Ectodermal cell (in vitro differentiated cells): ENCODE measurements around the gene ERRFI1.

Experiments used
- H3K27ac ChIP-seq: 2 replicates; pipeline ENCODE4 v1.7.0; 2013; ENCODE audit warnings: mild to moderate bottlenecking, low read depth, low read length; ENCODE audit not compliant: insufficient read depth, poor library complexity, severe bottlenecking
- H3K27me3 ChIP-seq: 2 replicates; pipeline ENCODE4 v1.7.0; 2013; ENCODE audit warnings: mild to moderate bottlenecking, low read length; ENCODE audit not compliant: insufficient read depth, control insufficient read depth, poor library complexity, severe bottlenecking
- H3K36me3 ChIP-seq: one replicate; pipeline ENCODE4 v1.7.0; 2013; ENCODE audit warnings: low read length; ENCODE audit not compliant: control insufficient read depth, insufficient read depth
- H3K4me1 ChIP-seq: one replicate; pipeline ENCODE4 v1.7.0; 2013; ENCODE audit warnings: low read length; ENCODE audit not compliant: control insufficient read depth, insufficient read depth
- H3K4me3 ChIP-seq: 2 replicates; pipeline ENCODE4 v1.7.0; 2013; ENCODE audit warnings: low read depth, low read length, control low read depth; ENCODE audit not compliant: insufficient read depth
- H3K9me3 ChIP-seq: 2 replicates; pipeline ENCODE4 v1.7.0; 2013; ENCODE audit warnings: mild to moderate bottlenecking, low read length, moderate library complexity; ENCODE audit not compliant: control insufficient read depth
- WGBS, 2 experiments: methylation state at CpG; one replicate each; pipeline ENCODE4 v1.1.7; 2013; ENCODE audit warnings: missing lambda C conversion rate in 2 of 2; 5-methylcytosine and 5-hydroxymethylcytosine counted together

The ERRFI1 gene

DNA sequence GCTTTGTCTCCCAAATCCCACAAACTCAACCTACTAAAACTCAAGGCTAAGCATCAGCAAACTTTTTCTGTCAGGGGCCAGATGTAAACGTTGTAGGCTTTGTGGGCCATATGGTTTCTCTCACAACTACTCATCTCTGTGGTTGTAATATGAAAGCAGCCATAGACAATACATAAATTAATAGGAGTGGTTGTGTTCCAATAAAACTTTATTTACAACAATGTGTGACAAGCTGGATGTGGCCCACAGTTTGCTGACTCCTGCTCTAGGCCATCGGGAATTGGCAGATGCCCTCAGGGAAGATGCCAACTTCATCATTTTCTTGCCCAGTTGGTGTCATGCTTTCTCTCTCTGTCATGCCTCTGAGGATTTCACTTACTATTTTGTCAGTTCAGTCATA lies 17.5 kb upstream of the ERRFI1 start:
- 92 to 96% methylated on average over 1 to 2 of the region's 2 CpGs for WGBS, 2 experiments
- Histone ChIP-seq H3K27me3 (no peaks in the 10 kb centered on the region), H3K36me3 (no peaks in the 10 kb centered on the region)

DNA sequence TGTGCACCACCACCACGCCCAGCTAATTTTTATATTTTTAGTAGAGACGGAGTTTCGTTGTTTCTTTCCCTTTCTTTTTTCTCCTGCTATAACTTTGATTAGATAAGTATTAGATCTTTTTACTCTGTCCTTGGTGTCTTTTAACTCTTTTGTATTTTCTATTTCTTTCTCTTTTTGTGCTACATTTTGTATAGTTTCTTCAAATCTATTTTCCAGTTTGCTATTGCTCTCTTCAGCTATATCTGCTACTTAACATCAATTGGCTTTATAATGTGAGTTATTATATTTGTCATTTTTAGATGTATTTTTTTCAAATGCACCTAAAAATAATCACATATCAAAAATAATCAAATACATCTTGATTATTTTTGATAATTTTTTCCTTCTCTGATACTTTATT lies 16.0 kb upstream of the ERRFI1 start:
- WGBS, 2 experiments: 88 to 89% methylated on average over 1 of the region's 3 CpGs
- Histone ChIP-seq H3K4me3 (no peak overlapping the region), H3K36me3 (no peaks in the 10 kb centered on the region)

More for the DNA sequence above, 17.5 kb upstream of the ERRFI1 start:
- Histone ChIP-seq H3K9me3 (no peaks in the 10 kb centered on the region), H3K4me1 (no peaks in the 10 kb centered on the region), H3K27ac (no peak overlapping the region), H3K4me3 (no peak overlapping the region)

DNA sequence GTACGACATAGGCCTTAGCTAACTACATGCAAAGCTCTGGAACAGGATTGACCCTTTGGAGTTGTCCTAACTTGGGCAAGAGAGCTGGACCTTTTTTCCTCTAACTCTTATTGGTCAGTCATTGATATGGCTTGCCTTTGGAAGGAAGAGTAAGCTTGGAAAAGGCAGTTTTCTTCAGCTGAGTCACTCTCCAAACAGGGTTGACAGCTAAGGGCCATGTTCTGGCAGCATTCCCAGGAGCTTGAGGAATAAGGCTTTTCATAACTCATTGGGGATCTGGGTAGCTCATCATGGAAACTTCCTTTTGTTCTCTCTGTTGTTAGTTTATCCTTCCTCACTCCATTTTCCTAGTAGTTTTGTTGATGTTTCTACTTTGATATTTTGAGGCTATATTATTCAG lies 14.5 kb upstream of the ERRFI1 start:
- 89% methylated on average over 1 of the region's 1 CpG for WGBS, 2 experiments
- Histone ChIP-seq H3K9me3 (no peaks in the 10 kb centered on the region), H3K27ac (no peak overlapping the region), H3K4me1 (no peaks in the 10 kb centered on the region), H3K36me3 (no peaks in the 10 kb centered on the region), H3K27me3 (no peaks in the 10 kb centered on the region), H3K4me3 (no peak overlapping the region)

More for the DNA sequence above, 16.0 kb upstream of the ERRFI1 start:
- Histone ChIP-seq H3K9me3 (no peaks in the 10 kb centered on the region), H3K27me3 (no peaks in the 10 kb centered on the region), H3K27ac (no peak overlapping the region), H3K4me1 (no peaks in the 10 kb centered on the region)

DNA sequence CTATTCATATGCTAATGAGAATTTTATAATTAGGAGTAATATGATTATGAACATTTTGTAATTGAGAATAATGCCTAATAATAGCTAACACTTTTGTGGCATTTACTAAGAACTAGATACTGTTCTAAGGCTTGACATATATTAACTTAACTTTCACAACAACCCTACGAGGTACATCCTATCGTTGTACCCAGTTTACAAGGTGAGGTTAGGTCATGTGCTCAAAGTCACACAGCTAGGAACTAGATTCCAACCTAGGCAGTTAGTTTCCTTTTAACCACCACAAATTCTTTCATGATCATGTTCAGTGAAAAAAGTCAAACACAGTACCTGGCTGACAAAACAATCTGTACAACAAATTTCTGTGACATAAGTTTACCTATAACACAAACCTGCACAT lies 13.0 kb upstream of the ERRFI1 start:
- 96 to 100% methylated on average over 2 of the region's 2 CpGs for WGBS, 2 experiments
- Histone ChIP-seq H3K27ac (no peak overlapping the region), H3K9me3 (no peaks in the 10 kb centered on the region), H3K36me3 (no peaks in the 10 kb centered on the region), H3K4me1 (no peaks in the 10 kb centered on the region), H3K27me3 (no peaks in the 10 kb centered on the region), H3K4me3 (no peak overlapping the region)

DNA sequence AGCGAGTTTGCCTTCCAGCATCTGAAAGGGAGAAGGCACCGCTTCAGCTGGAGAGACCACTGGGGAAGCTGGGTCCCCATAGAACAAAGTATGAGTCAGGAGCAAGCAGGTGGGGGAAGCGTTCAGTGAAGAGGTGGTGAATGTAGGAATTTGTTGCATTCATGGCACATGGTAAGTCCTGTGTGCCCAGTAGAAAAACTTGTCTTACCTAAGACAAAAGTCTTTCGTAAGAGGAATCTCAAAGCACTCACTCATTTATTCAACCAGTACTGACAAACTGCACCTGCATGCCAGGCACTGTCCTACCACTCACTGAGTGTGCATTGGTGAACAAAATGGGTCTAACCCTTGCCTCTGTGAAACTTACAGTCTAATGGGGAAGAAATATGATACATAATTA lies 9.2 kb upstream of the ERRFI1 start:
- Histone ChIP-seq H3K4me3 (no peak overlapping the region), H3K9me3 (no peaks in the 10 kb centered on the region), H3K4me1 (no peaks in the 10 kb centered on the region), H3K36me3 (no peaks in the 10 kb centered on the region), H3K27me3 (no peaks in the 10 kb centered on the region), H3K27ac (no peak overlapping the region)
- WGBS, 2 experiments: 91 to 94% methylated on average over 4 of the region's 4 CpGs

DNA sequence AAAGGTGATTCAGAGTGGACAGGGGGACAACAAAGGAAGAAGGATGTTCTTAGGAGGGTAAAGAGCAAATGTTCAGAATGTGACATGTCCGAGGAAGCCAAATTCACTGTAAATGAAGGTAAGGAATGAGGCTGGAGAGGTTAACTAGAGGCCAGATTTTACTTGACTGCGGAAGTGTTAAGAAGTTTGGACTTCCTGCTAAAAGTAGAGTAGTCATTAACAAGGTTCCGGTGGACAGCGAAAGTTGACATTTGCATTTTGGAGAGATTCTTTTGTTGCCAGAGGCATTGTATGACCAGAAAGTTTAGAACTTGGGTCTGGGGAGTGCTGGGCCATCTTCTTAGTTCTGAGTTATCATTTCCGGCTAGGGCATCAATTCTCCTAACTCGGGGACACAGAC lies 7.2 kb upstream of the ERRFI1 start:
- H3K4me3 ChIP-seq: no peak overlapping the region
- H3K27ac ChIP-seq: no peak overlapping the region
- peaks cover 2% of the 10 kb centered on the region for H3K4me1 ChIP-seq
- no peaks in the 10 kb centered on the region for H3K9me3 ChIP-seq
- H3K27me3 ChIP-seq: no peaks in the 10 kb centered on the region
- 94 to 95% methylated on average over 5 to 6 of the region's 6 CpGs for WGBS, 2 experiments
- H3K36me3 ChIP-seq: no peaks in the 10 kb centered on the region

DNA sequence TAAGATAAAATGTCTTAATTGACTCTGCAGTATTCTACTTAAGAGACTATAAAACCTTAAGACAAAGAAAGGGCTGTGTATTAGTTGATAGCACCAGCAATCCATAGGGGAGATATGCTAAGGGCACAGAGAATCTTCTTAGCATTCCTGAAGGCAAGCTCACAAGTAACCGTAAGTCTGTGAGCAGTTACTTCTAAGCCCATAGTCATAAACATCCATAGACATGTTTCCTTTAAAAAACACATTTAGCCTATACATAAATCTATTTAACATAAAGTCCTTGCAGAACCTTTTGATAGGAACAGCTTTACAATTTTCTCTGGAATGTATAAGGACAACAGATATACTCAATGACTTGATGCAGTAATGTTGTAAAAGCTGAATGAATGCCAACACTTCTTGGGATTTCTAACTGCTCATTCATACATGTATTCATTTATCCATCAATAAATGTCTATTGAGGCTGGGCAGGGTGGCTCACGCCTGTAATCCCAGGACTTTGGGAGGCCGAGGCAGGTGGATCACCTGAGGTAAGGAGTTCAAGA lies 6.3 kb upstream of the ERRFI1 start:
- H3K36me3 ChIP-seq: no peaks in the 10 kb centered on the region
- no peak overlapping the region for H3K27ac ChIP-seq
- no peak overlapping the region for H3K4me3 ChIP-seq
- WGBS, 2 experiments: 92 to 93% methylated on average over 3 of the region's 3 CpGs
- peaks cover 9% of the 10 kb centered on the region for H3K4me1 ChIP-seq
- no peaks in the 10 kb centered on the region for H3K9me3 ChIP-seq
- H3K27me3 ChIP-seq: peaks cover under 1% of the 10 kb centered on the region

DNA sequence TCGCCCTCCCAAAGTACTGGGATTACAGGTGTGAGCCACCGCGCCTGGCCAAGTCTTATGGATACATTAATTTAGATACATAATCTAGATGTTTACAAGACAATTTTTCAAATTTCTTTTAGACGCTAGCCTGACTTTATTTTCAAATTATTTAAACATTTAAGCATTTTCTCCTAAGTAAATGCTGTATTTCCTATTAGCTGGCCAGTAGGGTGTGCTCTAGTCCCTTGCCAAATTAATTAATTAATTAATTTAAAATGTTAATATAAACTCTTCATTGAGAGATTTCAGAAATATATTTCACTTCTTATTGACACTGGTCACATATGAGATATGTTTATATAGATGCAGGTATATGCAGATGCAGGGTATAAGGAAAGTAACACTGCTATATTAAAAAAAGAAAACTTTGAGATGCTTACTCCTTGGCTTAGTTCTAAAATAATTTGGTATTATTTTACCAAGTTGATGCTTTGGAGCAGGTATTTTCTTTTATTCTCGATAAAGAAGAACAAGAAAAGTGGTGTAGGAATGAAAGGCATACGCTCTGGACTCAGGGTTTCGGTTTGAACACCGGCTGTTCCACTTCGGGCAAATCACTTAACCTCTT lies 5.2 kb upstream of the ERRFI1 start:
- peaks cover 11% of the 10 kb centered on the region for H3K27me3 ChIP-seq
- 82 to 90% methylated on average over 8 to 9 of the region's 9 CpGs for WGBS, 2 experiments

DNA sequence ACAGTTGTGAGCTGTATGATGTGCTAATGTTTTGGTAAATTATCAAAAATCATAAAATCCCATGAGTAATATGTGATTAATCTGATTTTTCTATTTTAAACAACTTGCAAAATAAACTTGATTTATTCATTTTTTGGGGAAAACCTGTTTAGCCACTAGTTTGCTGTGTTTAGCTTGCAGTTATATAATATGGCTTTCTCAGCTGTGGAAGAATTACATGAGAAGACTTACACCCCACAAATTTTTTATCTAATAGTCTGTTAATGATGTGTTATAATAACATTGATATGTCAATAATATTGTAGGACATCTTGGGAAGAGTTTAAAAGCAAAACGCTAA lies 2.4 kb upstream of the ERRFI1 start:
- peaks cover 24% of the 10 kb centered on the region for H3K4me1 ChIP-seq
- WGBS, 2 experiments: 88 to 100% methylated on average over 1 of the region's 1 CpG
- no peak overlapping the region for H3K27ac ChIP-seq
- peaks cover 20% of the 10 kb centered on the region for H3K27me3 ChIP-seq
- no peaks in the 10 kb centered on the region for H3K9me3 ChIP-seq
- no peaks in the 10 kb centered on the region for H3K36me3 ChIP-seq
- no peak overlapping the region for H3K4me3 ChIP-seq

More for the DNA sequence above, 5.2 kb upstream of the ERRFI1 start:
- no peaks in the 10 kb centered on the region for H3K9me3 ChIP-seq
- H3K4me3 ChIP-seq: no peak overlapping the region
- H3K27ac ChIP-seq: no peak overlapping the region
- H3K36me3 ChIP-seq: no peaks in the 10 kb centered on the region
- H3K4me1 ChIP-seq: peaks cover 19% of the 10 kb centered on the region

DNA sequence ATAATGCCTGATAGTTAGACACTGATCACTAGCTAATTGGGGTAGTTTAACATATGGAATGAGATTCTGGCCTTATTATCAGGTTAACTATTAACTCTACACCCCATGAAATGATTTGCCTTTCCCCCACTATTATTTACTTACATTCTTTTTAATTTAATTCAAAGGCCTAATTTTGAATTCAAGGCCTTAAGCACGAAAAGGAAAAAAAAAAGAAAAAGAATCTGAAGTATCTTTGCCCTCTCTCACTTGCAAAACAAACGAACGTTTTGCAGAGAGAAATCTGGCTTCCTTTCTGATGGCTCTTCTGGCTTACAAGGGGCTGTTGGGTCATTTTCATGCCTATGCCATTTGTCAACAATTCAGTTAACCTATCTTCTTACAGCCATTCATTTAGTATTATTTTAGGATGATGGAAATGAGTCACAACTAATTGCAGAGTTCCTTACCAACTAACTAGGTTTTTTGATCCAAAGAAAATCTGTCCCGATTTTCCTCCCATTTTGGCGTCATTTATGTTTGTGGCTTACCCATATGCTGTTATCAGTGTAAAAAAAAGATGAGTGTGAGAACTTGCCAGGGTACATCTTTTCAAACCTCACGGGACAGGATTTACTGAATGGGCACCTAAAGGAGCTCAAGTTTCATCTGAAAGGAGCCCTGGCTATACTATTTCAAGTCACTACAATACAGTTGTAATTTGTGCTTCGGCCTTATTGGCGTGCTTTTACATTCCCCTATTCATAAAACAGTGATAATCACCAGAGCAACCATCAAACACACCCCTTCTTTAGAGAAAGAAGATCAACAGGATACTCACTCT lies 1.9 kb upstream of the ERRFI1 start:
- Histone ChIP-seq H3K36me3 (no peaks in the 10 kb centered on the region), H3K9me3 (no peaks in the 10 kb centered on the region), H3K4me3 (no peak overlapping the region), H3K4me1 (peaks cover 28% of the 10 kb centered on the region), H3K27ac (no peak overlapping the region), H3K27me3 (peaks cover 20% of the 10 kb centered on the region)
- 69 to 70% methylated on average over 8 of the region's 8 CpGs for WGBS, 2 experiments
